Measurements from ENCODE around the gene FAM209B.
"Not testable (repeated sequence)": the region's sequence is repeated elsewhere in the genome, so short reads cannot be mapped to it uniquely, and the experiment has no call there.

The FAM209B gene

GRCh38 chr20:56532946-56533345 is at the start of gene FAM209B:
Gene FAM209B (plus strand): TSS chr20:56533246. CDS start chr20:56533342, 96 bp downstream.
- DNase-seq: not testable (repeated sequence)

- DNase-seq: peak; percentile 42
Measured at GRCh38 chr20:56483970-56484369, 49.1 kb upstream of the FAM209B start.

GRCh38 chr20:56487216-56487615 is 45.8 kb upstream of the FAM209B start:
- DNase-seq: peak; percentile 46

- DNase-seq: no peak
Measured at GRCh38 chr20:56488566-56488965, 44.5 kb upstream of the FAM209B start.

GRCh38 chr20:56501116-56501515 is 31.9 kb upstream of the FAM209B start:
- no peak for DNase-seq

- DNase-seq: no peak
Measured at GRCh38 chr20:56503916-56504315, 29.1 kb upstream of the FAM209B start.

- no peak for DNase-seq
Measured at GRCh38 chr20:56504373-56505005, 28.6 kb upstream of the FAM209B start.

- DNase-seq: no peak
Measured at GRCh38 chr20:56506103-56506502, 26.9 kb upstream of the FAM209B start.

- DNase-seq: no peak
Measured at GRCh38 chr20:56511926-56512325, 21.1 kb upstream of the FAM209B start.

- DNase-seq: no peak
Measured at GRCh38 chr20:56513161-56514150, 19.6 kb upstream of the FAM209B start.

GRCh38 chr20:56516631-56517030 is 16.4 kb upstream of the FAM209B start:
- DNase-seq: no peak

GRCh38 chr20:56517211-56517610 is 15.8 kb upstream of the FAM209B start:
- DNase-seq: no peak

- DNase-seq: no peak
Measured at GRCh38 chr20:56517641-56518040, 15.4 kb upstream of the FAM209B start.

- no peak for DNase-seq
Measured at GRCh38 chr20:56518126-56518525, 14.9 kb upstream of the FAM209B start.

- no peak for DNase-seq
Measured at GRCh38 chr20:56518721-56519398, 14.2 kb upstream of the FAM209B start.

- no peak for DNase-seq
Measured at GRCh38 chr20:56519551-56519950, 13.5 kb upstream of the FAM209B start.

GRCh38 chr20:56520180-56520579 is 12.9 kb upstream of the FAM209B start:
- no peak for DNase-seq

GRCh38 chr20:56520746-56521354 is 12.2 kb upstream of the FAM209B start:
- DNase-seq: not testable (repeated sequence)

GRCh38 chr20:56522311-56522710 is 10.7 kb upstream of the FAM209B start:
- DNase-seq: no peak

- not testable (repeated sequence) for DNase-seq
Measured at GRCh38 chr20:56524444-56524843, 8.6 kb upstream of the FAM209B start, which contains the start of gene FAM209A. Gene FAM209A (plus strand): TSS chr20:56524744. CDS start chr20:56524809, 65 bp downstream.

- DNase-seq: no peak
Measured at GRCh38 chr20:56527521-56527920, 5.5 kb upstream of the FAM209B start.

GRCh38 chr20:56537997-56538396 is 5.0 kb downstream of the FAM209B start:
- no peak for DNase-seq

GRCh38 chr20:56540415-56540814 is 7.4 kb downstream of the FAM209B start:
- no peak for DNase-seq

All from GF-D8 (cell line).